Upper lobe of right lung (tissue), 1 donor: ENCODE measurements around the gene FCHSD2. TPM values are rescaled to one million over a fixed set of nuclear protein-coding genes. Genes with fewer than 3 reads are reported as not detected.
A peak's percentile ranks its signal among the peaks of the same experiment; 100 is the strongest.

Experiments
- ATAC-seq: fragments of 200-7000 bp; cut with Tn5 transposase; one replicate; pipeline ENCODE4 v1.9.1; 2020; ENCODE audit warnings: mild to moderate bottlenecking, moderate library complexity
- DNase-seq: peaks from one replicate; pipeline ENCODE4 v3.0.0-alpha.2; 2020
- H3K27ac ChIP-seq: fragments of 200-600 bp; one replicate; pipeline ENCODE4 v1.8.0; 2022
- H3K27me3 ChIP-seq: fragments of 200-600 bp; one replicate; pipeline ENCODE4 v1.8.0; 2022; ENCODE audit warnings: mild to moderate bottlenecking
- H3K36me3 ChIP-seq: fragments of 200-600 bp; one replicate; pipeline ENCODE4 v1.8.0; 2022
- H3K4me1 ChIP-seq: fragments of 200-600 bp; one replicate; pipeline ENCODE4 v1.8.0; 2022
- H3K4me3 ChIP-seq: fragments of 200-600 bp; one replicate; pipeline ENCODE4 v1.8.0; 2022; ENCODE audit warnings: mild to moderate bottlenecking
- H3K9me3 ChIP-seq: fragments of 200-600 bp; one replicate; pipeline ENCODE4 v1.8.0; 2022
- intact Hi-C: fragments of 100-400 bp; cut with DNase I; formaldehyde crosslinking; loops from one replicate; pipeline ENCODE4 v1.11.0; 2022
- total RNA-seq: library from RNA; stranded (reverse); fragmentation: NEBNext Ultra II Directional; extraction: Animal tissue kit (Norgen Biotek cat#: 25700); gene quantifications from one replicate; pipeline ENCODE4 v1.2.1, GENCODE V29; 2021
- TF ChIP-seq, protein P1 (sequence below): fragments of 200-600 bp; IDR thresholded peaks from one replicate; pipeline ENCODE4 v1.8.0; 2022; ENCODE audit warnings: antibody characterized with exemption
- donor health status: DM: no; HTN: yes; CAD: no; lungs with severe emphysema.

The FCHSD2 gene
- total RNA-seq, 1 donor from 2014 or later = 71.2 TPM

GRCh38 chr11:73164803-73165540 lies 22.9 kb upstream of the FCHSD2 start:
- intact Hi-C loops = no loop called here
- Histone ChIP-seq H3K9me3 (no peaks in the 10 kb centered on the region), H3K4me1 (no peaks in the 10 kb centered on the region), H3K36me3 (no peaks in the 10 kb centered on the region), H3K4me3 (no peak overlapping the region), H3K27ac (no peak overlapping the region), H3K27me3 (no peaks in the 10 kb centered on the region)
- DNase-seq = no peak
- ATAC-seq = peak; percentile 26
- TF ChIP-seq, protein P1, sequence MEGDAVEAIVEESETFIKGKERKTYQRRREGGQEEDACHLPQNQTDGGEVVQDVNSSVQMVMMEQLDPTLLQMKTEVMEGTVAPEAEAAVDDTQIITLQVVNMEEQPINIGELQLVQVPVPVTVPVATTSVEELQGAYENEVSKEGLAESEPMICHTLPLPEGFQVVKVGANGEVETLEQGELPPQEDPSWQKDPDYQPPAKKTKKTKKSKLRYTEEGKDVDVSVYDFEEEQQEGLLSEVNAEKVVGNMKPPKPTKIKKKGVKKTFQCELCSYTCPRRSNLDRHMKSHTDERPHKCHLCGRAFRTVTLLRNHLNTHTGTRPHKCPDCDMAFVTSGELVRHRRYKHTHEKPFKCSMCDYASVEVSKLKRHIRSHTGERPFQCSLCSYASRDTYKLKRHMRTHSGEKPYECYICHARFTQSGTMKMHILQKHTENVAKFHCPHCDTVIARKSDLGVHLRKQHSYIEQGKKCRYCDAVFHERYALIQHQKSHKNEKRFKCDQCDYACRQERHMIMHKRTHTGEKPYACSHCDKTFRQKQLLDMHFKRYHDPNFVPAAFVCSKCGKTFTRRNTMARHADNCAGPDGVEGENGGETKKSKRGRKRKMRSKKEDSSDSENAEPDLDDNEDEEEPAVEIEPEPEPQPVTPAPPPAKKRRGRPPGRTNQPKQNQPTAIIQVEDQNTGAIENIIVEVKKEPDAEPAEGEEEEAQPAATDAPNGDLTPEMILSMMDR = no peak

GRCh38 chr11:73163638-73164174 lies 21.6 kb upstream of the FCHSD2 start:
- Histone ChIP-seq H3K36me3 (no peaks in the 10 kb centered on the region), H3K4me3 (no peak overlapping the region), H3K27me3 (no peaks in the 10 kb centered on the region), H3K4me1 (peaks cover 10% of the 10 kb centered on the region), H3K27ac (no peak overlapping the region), H3K9me3 (no peaks in the 10 kb centered on the region)
- DNase-seq (no peak), ATAC-seq (no peak)
- TF ChIP-seq, protein P1 = no peak
- intact Hi-C loops = no loop called here

DNA sequence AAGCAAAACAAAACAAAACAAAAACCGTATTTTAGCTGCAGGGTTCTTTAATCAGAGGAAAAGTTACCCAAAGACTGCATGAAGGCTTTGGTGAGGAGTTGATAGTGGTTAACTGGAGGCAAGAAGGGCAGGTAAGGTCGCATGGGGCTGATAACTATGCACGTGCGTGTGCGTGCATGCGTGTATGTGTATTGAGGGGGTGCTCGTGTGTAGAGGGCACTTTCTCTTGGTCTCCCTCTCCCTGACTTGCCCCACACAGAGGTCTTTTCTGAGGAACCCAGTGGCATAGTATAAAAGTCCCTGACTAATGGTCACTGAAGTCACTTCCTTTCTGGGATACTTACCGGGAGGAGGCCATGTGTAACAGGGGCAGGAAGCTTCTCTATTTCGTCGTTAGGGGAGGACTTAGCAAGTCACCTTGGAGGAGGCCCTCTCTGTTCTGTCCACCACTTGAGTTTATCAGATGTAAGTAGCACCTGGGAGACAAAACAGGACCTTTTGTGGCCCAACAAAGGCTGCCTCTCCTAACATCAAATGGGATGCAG lies 20.1 kb upstream of the FCHSD2 start:
- no peak for DNase-seq

GRCh38 chr11:73160005-73160760 lies 18.1 kb upstream of the FCHSD2 start:
- Histone ChIP-seq H3K36me3 (no peaks in the 10 kb centered on the region), H3K27me3 (no peaks in the 10 kb centered on the region), H3K4me1 (peaks cover 31% of the 10 kb centered on the region), H3K9me3 (no peaks in the 10 kb centered on the region), H3K4me3 (no peak overlapping the region), H3K27ac (peak overlapping the region; percentile 72)
- TF ChIP-seq, protein P1 = no peak
- DNase-seq (no peak), ATAC-seq (no peak)
- intact Hi-C loops = no loop called here

More for the DNA sequence above, 20.1 kb upstream of the FCHSD2 start:
- Histone ChIP-seq H3K4me3 (no peak overlapping the region), H3K27me3 (no peaks in the 10 kb centered on the region), H3K9me3 (no peaks in the 10 kb centered on the region), H3K27ac (no peak overlapping the region), H3K4me1 (peaks cover 22% of the 10 kb centered on the region), H3K36me3 (no peaks in the 10 kb centered on the region)
- TF ChIP-seq, protein P1 = no peak
- intact Hi-C loops = no loop called here
- ATAC-seq = no peak

DNA sequence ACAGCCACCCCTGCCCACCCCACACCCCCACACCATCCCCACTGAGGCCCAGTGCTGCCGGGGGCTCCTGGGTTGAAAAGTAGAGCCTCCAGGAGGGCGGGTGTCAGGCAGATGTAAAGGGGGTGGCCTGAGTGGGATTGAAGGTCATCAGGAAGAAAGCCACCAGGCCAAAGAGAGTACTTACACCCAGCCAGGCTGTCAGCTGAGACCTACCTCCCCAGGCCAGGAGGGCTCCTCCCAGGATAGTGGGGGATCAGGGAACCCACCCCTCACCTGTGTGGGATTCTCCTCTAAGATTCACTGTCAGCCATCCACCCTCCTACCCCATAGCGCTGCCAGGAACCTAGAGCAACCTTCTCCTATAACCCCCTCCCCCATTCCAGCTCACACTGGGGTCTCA lies 17.2 kb upstream of the FCHSD2 start:
- Histone ChIP-seq H3K4me1 (peaks cover 37% of the 10 kb centered on the region), H3K4me3 (no peak overlapping the region), H3K9me3 (no peaks in the 10 kb centered on the region), H3K36me3 (no peaks in the 10 kb centered on the region), H3K27ac (peak overlapping the region; percentile 72), H3K27me3 (no peaks in the 10 kb centered on the region)
- TF ChIP-seq, protein P1 = no peak
- no peak for ATAC-seq
- intact Hi-C loops = no loop called here
- DNase-seq = no peak
